ENCODE measurements around the gene PROM1. TPM values are rescaled to one million over a fixed set of nuclear protein-coding genes. Genes with fewer than 3 reads are reported as not detected.

Gene PROM1
- total RNA-seq, 1 donor from 2014 or later = 12.4 TPM

GRCh38 chr4:16125571-16126445, 42.0 kb upstream of the PROM1 start:
- Mint-ChIP-seq H3K27ac (no peak overlapping the region), H3K27me3 (ENCODE audit: low read depth) (peaks cover 37% of the 10 kb centered on the region), H3K4me3 (no peak overlapping the region), H3K36me3 (no peaks in the 10 kb centered on the region), H3K9me3 (no peaks in the 10 kb centered on the region), H3K4me1 (no peaks in the 10 kb centered on the region)
- DNase-seq (ENCODE audit: low spot score in 2 of 2, unreplicated experiment in 2 of 2) = no peak
- TF ChIP-seq, protein P1, sequence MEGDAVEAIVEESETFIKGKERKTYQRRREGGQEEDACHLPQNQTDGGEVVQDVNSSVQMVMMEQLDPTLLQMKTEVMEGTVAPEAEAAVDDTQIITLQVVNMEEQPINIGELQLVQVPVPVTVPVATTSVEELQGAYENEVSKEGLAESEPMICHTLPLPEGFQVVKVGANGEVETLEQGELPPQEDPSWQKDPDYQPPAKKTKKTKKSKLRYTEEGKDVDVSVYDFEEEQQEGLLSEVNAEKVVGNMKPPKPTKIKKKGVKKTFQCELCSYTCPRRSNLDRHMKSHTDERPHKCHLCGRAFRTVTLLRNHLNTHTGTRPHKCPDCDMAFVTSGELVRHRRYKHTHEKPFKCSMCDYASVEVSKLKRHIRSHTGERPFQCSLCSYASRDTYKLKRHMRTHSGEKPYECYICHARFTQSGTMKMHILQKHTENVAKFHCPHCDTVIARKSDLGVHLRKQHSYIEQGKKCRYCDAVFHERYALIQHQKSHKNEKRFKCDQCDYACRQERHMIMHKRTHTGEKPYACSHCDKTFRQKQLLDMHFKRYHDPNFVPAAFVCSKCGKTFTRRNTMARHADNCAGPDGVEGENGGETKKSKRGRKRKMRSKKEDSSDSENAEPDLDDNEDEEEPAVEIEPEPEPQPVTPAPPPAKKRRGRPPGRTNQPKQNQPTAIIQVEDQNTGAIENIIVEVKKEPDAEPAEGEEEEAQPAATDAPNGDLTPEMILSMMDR (IDR thresholded peaks at IDR 0.05; ENCODE audit: unreplicated experiment) = no peak

DNA sequence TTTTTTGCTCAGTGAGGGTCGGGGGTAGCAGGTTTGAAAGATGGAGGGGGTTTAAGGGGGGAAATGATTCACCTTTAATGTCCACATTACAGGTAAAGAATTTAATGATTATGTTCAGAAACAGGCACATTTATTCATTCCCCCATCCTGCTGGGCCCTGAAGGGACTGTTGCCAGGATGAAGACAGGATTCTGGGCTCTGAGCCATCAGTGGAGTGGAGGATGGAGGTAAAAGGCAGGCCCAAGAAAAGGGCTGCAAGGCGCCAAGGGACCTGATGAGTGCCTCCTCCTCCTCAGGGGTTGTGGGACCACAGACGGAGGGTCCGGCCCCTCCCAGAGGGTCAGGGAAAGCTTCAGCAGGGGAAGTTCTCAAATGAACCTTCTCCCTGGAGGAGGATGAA, 40.4 kb upstream of the PROM1 start:
- Mint-ChIP-seq H3K27ac (no peak overlapping the region), H3K4me1 (no peaks in the 10 kb centered on the region), H3K27me3 (ENCODE audit: low read depth) (peaks cover 49% of the 10 kb centered on the region), H3K36me3 (no peaks in the 10 kb centered on the region), H3K4me3 (no peak overlapping the region), H3K9me3 (no peaks in the 10 kb centered on the region)
- no peak for DNase-seq (ENCODE audit: low spot score in 2 of 2, unreplicated experiment in 2 of 2)
- TF ChIP-seq, protein P1 (IDR thresholded peaks at IDR 0.05; ENCODE audit: unreplicated experiment) = no peak

DNA sequence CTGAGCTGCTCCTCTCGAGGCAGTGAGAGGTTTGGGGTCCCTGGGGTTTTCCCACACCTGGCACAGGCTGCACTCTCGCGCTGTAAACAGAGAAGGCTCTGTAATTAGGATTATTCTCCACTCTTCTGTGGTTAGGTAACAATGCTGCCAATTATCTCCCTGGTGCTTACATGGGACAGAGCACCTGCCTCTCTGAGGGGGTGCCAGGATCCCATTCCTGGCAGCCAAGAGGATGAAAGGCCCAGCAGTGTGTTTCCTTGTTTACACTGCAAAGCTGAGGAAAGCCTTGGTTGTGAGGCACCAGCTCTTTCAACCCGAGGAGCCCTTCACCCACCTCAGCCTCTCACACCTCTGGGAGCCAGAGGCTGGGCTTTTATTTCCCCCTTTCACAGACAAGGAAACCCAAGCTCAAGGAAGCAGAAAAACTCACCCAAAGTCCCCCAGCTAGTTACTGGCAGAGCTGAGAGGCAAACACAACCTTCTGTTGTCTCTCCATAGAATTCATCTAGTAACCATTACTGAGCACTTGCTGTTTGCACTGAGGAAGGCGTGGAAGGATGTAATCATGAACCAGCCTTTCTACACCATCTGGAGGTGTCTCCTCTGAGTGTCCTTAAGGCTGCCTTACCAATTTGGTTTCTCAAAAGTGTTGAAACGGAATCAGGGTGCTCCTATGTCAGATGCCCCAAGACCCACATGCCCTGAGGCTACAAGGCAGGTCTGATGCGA, 39.7 kb upstream of the PROM1 start:
- no peak overlapping the region for H3K27ac Mint-ChIP-seq

DNA sequence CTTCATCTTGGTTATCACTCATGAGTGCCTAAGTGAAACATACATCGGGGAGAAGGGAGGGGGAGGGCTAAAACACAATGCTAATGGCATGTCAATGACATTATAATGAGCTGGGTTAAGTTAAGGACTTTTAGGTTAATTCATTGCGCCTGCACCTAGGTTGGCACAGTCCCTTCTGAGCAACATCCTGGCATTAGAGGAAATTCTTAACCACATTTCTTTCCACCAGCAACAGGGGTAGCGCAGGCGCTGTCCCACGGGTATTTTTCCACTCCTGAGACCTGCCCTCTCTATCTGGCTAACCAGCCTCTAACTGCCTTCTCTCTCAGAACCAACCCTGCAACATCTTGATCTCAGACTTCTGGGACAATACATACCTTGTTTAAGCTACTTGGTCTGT, 39.0 kb upstream of the PROM1 start:
- Mint-ChIP-seq H3K27ac (no peak overlapping the region), H3K9me3 (no peaks in the 10 kb centered on the region), H3K4me3 (no peak overlapping the region), H3K4me1 (no peaks in the 10 kb centered on the region), H3K27me3 (ENCODE audit: low read depth) (peaks cover 50% of the 10 kb centered on the region), H3K36me3 (no peaks in the 10 kb centered on the region)
- no peak for DNase-seq (ENCODE audit: low spot score in 2 of 2, unreplicated experiment in 2 of 2)
- TF ChIP-seq, protein P1 (IDR thresholded peaks at IDR 0.05; ENCODE audit: unreplicated experiment) = no peak

More for the DNA sequence above, 39.7 kb upstream of the PROM1 start:
- TF ChIP-seq, protein P1 (IDR thresholded peaks at IDR 0.05; ENCODE audit: unreplicated experiment) = no peak
- H3K4me3 Mint-ChIP-seq = no peak overlapping the region
- H3K9me3 Mint-ChIP-seq = no peaks in the 10 kb centered on the region
- H3K27me3 Mint-ChIP-seq (ENCODE audit: low read depth) = peaks cover 50% of the 10 kb centered on the region
- no peaks in the 10 kb centered on the region for H3K4me1 Mint-ChIP-seq
- no peaks in the 10 kb centered on the region for H3K36me3 Mint-ChIP-seq
- DNase-seq (ENCODE audit: low spot score in 2 of 2, unreplicated experiment in 2 of 2) = no peak

DNA sequence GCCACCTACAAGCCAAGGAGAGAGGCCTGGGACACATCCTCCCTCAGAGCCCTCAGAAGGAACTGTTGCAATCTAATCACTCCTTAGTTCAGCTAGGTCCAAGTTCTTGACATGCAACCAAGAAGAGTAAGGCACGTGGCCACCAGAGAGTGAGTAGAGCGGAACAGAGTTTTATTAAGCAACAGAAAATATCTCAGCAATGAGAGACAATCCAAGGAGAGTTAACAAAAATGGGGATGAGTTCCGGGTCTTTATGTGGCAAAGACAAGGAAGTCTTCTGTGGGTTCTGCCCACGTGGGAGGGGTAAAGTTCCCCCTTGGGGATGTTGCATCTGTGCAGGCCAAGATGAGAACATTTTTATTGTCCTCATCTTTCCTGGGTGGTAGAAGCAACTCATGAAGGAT, 38.5 kb upstream of the PROM1 start:
- no peak for DNase-seq (ENCODE audit: low spot score in 2 of 2, unreplicated experiment in 2 of 2)
- TF ChIP-seq, protein P1 (IDR thresholded peaks at IDR 0.05; ENCODE audit: unreplicated experiment) = no peak
- H3K4me3 Mint-ChIP-seq = no peak overlapping the region

More for the DNA sequence above, 38.5 kb upstream of the PROM1 start:
- no peaks in the 10 kb centered on the region for H3K36me3 Mint-ChIP-seq
- no peaks in the 10 kb centered on the region for H3K9me3 Mint-ChIP-seq
- H3K4me1 Mint-ChIP-seq = no peaks in the 10 kb centered on the region
- no peak overlapping the region for H3K27ac Mint-ChIP-seq
- H3K27me3 Mint-ChIP-seq (ENCODE audit: low read depth) = peaks cover 48% of the 10 kb centered on the region

All from mesothelial cell of epicardium (in vitro differentiated cells).